Loucy (cell line): ENCODE measurements around the gene NUP50.

Source experiments
- CTCF ChIP-seq: fragments of 200-600 bp; sonication (generic); conservative IDR thresholded peaks from 2 replicates; pipeline ENCODE4 v1.5.1; 2014; ENCODE audit warnings: mild to moderate bottlenecking, antibody characterized with exemption, low read length
- EZH2phosphoT487 ChIP-seq: fragments of 200-600 bp; IDR thresholded peaks from 2 replicates; pipeline ENCODE4 v1.6.1; 2018; ENCODE audit warnings: antibody characterized with exemption, mild to moderate bottlenecking, moderate library complexity, borderline replicate concordance

- TF ChIP-seq CTCF: no peak
- no peak for TF ChIP-seq EZH2phosphoT487
These were observed 32.8 kb upstream of the NUP50 start for GRCh38 chr22:45130891-45131290.
